GM21723 (cell line): ENCODE data around the gene ASTN1.

ENCODE experiments used
- ATAC-seq: cut with Tn5 transposase; IDR thresholded peaks from one replicate; pipeline ENCODE4 v1.9.1; 2021; ENCODE audit warnings: mild to moderate bottlenecking, moderate library complexity; ENCODE audit not compliant: unreplicated experiment

ASTN1 gene

DNA sequence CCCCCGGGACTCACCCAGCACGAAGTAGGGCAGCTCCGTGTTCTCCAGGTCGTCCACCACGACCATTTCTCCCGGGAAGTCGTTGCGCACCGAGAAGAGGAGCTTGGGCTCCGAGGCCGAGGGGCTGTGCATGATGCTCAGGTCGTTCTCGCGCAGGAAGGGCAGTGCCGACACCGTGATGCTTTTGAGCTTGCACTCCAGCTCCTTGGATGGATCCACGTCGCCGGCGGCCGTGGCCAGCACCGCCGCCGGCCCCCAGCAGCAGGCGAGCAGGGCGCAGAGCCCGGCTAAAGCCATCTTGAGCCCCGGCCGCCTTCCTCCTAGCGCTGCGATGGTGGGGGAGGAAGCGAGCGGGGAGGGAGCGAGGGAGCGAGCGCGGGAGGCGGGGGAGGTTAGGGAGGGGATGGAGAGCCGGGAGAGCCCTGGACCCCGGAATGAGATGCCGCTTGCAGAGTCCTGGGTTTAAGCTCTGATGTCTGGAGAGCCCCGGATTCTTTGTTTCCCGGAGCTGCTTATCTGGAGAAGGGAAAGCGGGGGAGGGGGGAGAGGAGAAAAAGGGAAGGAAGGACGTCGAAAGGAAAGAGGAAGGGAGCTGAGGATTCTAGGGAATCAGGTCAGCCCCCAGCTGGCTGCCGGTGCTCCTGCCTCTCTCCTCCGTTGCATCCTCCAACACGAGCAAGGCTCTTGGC, at the start of gene ASTN1:
Gene ASTN1, minus strand, starts transcription at position 333 of the 689 bp plus-strand sequence. Its CDS starts 36 bp downstream, at position 297.
- no peak for ATAC-seq

DNA sequence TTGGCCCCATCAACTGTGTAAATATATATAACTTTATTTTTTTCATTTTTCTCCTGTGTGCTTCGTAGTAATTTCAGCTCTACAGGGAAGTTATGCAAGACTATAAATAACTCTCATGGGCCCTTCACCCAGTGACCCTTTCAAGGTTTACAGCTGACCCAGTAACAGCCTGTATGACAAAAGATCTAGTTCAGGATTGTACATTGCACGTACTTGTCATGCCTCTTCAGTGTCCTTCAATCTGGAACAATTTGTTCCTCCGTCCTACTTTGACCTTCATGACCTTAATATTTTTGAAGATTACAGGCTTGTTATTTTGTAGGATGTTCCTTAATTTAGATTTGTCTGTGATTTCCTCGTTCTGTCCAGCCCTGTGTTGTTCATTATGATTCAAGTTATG, 46.7 kb upstream of the ASTN1 start:
- ATAC-seq = no peak

DNA sequence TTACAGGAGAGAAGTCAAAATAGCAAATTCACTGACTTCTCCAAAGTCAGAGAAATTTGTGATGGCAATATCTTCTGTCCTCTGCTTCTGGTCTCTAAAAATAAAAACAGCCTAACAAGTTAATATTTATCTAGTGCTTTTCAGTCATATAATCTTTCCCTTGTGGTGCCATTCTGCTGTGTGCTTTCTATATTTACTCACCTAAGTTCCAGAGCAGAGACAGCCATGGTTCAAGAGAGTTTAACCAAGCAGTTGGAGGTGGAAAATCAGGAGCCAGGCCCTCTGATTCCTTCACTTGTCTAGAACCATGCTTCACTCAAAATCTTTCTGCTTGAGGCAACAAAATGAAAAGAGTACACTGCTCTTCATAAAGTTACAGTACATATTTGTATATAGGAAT, 45.6 kb upstream of the ASTN1 start:
- ATAC-seq = no peak

DNA sequence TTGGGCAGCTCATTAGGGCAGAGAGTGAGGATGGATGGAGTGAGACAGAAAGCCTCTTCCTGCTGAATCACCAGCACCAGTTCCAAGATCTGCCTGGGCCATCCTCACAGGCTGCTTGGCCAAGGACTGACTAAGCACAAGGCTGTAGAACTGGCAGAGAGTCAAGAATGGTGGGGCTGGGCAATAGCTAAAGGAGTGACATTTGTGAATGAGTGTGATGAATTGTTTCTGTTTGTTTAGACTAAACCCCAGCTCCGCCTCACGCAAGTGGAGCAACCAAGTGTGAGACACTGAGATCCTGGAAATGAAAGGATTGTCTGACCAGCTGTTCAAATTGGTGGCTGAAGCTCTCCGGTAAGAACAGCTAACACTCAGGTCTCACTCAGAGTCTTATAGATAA, 44.8 kb upstream of the ASTN1 start:
- ATAC-seq = no peak

DNA sequence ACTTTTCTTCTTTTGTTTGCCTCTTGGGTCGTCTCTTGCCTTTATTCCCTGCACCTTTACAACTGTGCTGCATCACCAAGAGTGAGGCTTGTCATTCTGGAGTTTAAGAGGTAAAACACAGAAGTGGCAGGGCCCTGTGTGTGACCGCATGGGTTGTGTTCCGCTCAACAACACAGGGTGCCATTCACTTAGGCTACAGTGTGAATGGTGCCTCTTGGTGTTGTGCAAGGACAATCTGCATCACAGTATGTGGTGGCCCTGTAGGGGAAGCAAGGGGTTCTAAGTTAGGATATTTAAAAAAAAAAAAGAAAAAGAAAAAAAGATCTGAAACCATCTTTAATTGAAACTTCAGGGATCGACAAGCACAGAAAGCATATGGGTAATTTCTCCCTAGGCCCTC, 44.4 kb upstream of the ASTN1 start:
- no peak for ATAC-seq

DNA sequence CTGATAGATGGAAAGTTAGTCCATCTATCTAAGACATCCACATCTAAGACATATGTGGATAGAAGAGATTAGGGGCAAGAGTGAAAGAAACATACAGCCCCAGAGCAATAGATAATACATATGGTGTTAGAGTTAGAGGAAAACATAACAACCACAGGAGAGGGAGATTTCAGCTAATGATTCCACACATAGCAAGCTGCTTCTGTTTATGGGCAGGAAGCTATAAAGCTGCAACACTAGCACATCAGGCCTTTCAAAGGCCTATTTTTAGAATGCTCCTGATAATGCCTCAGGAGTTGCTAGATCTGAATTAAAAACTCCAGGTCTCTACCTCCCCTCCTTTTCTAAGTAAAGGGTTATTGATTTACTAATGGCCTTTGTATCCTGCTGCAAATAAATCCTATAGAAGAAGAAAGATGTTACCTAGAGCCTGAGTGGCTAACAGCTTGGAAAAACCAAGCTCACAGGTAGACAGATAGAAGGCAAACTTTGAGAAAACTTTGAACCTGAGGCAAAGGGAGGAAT, 42.4 kb upstream of the ASTN1 start:
- ATAC-seq = no peak

DNA sequence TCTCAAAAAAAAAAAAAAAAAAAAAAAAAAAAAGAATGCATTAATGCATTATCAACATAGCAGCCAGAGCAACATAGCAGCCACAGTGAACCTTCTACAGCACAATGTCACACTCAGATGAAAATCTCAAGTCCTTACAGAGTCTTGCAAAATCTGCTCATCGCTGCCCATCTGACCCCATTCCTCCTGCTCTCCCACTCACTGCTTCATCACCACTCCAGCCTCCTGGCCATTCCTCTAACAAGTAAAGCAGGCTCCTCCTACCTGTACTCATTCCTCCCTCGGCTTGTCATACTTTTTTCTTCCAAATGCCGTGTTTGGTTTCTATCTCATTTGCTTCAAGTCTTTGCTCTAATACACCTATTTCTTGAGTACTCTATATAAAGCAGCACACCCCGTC, 35.8 kb upstream of the ASTN1 start:
- no peak for ATAC-seq

DNA sequence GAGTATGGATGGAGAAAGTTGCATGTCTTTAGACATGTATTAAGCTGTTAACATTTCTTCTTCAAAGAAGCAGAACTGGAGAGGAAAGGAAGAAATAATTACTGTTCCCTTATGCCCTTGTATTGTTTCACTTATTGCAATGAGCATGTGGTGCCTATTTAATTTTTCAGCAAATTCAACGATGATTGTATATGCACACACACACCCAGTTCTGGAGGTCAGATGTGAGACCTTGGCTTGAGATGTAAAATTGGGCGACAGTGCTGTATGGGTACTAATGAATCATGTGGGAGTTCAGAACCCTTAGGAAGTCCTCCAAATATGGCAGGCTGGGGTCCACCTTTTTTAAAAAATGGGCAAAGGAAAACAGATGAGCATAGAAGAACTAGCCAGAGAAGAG, 33.7 kb upstream of the ASTN1 start:
- ATAC-seq = no peak

DNA sequence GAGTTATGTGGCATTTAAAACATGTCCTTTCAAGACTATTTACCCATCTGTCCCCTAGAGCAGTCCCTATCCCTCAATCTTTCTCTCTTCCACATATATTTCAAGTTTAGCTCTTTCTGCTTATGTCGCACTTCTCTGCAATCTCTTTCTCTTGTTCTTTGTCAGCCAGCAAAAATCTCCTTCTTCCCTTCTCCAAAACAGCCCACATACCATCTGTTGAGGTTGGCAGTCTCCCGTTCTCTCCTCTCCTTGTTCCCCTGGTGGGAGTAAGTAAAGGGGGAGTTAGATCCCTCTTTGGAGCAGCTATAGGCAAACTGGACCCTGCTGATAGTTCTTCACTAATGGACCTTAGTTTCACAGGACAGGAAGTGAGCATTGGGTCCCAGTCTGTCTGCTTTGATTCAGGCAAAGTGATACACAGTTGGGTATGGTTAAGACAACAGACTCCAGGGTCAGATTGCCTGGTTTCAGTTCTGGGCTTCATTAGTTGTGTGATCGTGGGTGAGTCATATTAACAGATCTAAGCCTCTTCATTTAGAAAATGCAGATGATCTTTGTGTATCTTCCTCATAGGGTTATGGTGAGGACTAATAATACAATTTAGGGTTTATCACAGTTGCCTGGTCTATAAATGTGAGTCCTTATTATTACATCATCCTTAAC, 25.9 kb upstream of the ASTN1 start:
- no peak for ATAC-seq

DNA sequence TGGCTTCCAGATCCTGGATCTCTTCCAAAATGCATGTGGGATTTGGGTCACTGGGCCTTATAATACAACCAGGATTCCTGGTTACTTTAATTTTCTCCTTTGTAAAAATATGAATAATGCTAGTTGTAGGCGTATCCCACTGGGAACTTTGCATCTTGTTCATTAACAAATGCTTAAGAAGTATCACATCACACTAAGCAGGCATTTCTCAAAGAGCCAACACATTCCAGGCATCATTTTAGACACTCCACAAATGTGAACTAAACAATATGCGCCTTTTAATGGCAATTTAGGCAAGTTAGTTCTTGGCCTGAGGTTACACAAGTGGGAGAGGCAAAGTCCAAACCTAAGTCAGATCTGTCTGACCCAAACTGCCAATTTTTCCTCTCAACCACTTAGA, 22.1 kb upstream of the ASTN1 start:
- ATAC-seq = no peak

DNA sequence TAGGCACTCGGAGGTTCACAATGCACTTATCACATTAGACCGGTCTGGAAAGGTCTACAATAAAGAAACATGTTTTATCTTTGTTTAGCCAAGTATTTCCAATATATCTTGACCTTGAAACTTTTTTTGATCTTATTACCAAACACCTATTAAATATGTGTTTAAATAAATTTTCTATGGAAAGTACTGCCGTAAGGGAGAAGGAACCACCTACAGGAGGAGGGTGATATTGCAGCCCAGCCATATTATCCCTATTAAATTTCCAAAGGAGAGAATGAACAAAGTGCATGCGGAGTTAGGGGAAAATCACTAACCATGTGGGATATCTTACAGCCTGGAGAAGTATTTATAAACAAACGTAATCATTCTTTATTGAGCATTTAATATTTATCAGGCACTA, 20.7 kb upstream of the ASTN1 start:
- ATAC-seq = no peak

DNA sequence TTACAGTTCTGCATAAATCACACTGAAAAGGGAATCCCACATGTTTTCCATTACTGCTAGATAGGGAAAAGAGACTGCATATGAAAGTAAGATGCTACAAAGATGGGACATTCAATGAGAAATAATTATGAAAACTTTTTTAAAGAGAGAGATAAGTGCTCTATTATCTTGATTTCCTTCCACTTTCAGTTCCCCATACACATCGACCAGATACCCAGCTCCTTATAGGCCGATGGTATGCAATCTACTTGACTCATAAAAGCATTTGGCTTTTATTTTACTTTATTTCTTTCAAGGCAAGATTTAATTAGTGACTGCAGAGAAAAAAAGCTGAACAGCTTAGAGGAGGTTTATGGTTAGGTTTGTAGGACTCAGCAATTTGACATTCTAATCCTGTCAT, 19.3 kb upstream of the ASTN1 start:
- no peak for ATAC-seq

DNA sequence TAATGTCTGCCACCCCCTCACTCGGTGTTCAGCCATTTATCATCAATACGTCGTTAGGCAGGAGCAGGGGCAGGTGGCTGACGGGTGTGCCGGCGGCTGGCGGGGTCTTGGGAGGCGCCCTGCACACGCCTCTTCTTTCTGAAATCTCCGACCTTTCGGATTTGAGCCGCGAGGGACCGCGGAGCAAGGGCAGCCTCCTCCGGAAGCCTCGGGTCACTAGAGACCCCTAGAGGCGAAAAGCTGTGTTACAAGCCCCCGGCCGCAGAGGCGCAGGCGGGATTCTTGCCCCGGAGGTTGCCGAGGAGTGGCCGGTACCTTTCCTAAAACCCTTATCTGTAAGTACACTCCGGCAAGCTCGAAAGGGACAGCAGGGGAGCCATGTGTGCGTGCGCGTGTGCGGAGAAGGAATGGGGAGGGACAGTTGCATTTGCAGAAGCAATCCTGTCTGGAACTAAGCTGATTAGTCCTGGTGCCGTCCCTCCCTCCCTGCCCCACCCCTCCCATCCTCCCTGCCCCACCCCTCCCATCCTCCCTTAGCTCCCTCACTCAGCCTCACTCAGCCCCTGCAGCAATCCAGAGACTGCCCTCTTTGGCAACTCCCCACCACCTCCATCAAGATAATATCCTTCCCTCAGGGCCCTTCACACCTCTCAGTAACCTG, 17.2 kb upstream of the ASTN1 start:
- ATAC-seq = peak; percentile 96

DNA sequence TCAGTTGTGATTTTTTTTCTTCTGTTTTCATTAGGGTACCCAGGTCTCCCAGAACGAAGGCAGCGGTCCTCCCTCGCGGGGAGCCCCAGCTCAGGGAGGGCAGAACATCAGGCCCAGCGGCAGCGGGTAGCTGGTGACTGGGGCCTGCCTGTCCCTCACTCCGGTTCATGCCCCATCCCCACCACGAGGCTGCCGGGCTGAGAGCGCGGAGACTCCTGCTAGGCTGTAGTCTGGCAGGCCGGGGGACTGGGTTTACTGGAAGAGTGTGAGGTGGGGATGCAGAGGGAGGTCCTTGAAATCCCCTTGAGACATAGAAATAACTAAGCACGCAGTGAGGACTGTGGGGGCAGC, 16.7 kb upstream of the ASTN1 start:
- ATAC-seq = peak; percentile 41

DNA sequence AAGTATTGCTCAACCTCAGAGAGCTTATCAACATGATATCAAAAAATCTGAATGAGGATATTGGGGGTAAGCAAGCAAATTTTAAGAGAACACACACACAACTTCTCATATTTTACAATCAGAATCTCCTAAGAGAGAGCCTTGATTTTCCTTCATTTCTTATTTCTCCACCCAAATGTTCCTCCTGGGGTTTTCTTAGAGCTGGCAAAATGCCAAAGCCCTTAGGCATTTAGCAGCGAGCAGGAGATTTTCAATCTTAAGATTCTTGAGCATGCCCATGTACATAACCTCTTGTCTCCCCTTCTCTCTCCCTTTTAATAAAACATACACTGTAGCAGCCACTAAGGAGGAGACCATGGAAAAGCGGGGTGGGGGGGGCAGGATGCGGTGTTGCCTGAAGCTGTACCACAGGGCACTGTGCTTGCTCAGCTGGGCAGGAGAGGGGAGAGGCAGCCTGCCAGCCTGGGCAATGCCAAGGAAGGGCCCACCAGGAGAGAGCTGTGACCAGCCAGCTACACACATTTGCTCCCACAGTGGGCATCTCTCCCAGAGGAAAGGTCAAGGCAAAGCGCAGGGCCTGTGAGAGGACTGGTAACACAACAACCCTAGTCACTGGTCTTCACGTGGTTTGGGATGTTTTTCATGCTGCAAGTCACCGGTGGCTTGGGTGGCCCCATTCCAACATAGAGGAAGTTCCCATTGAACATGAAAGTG, 10.6 kb upstream of the ASTN1 start:
- ATAC-seq = no peak

DNA sequence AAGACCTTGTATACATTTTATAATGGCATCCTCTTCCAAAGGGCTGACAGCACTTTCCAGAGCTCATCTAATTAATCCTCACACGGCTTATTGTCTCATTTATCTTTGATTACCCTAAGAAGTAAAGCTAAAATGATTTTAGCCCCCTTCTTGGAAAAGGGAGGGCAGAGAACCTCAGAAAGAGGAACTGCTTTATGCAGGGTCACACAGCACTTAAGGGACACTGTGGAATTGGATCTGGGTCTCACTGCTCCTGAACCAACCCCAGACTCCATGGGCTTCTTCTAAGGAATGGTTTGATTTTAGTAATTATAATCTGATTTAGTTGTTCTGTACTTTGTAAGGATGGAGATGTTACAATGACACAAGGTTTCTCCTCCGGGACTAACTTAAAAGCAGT, 9.5 kb upstream of the ASTN1 start:
- ATAC-seq = no peak

DNA sequence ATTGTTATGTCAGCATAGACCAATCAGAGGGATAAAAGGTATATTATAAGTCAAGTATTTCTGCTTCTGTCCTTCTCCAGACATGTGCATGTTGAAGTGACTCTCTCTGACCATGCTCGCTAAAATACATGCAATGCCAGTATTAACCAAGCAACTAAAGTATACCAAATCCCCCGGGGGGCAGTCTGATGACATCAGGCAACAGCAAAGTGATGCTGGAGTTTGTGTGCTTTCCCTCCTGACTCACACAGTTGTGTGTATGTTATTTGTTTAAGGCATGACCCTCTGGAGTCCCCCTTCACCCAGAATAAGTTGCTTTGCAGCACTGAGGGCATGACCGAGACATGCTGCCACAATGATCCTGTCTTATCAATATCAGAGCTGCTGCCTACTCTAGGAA, 8.4 kb upstream of the ASTN1 start:
- no peak for ATAC-seq

DNA sequence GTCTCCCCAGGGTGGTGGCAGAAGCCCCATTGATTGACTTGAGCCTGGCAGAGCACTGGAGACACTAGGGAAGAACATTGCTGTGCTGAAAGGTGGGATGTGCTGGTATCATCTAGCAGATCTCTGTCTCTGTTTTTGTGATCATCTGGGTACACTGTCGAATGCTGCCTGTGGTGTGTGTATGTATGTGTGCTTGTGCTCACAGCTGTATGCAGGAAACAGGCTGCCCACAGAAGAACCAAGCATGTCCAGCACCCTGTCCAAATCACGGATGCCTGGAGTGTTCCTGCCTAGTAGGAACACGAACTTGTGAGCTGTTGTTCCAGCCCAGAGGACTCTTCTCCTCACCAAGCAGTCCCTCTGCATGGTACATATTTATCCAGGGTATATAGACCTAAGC, 7.8 kb upstream of the ASTN1 start:
- no peak for ATAC-seq

DNA sequence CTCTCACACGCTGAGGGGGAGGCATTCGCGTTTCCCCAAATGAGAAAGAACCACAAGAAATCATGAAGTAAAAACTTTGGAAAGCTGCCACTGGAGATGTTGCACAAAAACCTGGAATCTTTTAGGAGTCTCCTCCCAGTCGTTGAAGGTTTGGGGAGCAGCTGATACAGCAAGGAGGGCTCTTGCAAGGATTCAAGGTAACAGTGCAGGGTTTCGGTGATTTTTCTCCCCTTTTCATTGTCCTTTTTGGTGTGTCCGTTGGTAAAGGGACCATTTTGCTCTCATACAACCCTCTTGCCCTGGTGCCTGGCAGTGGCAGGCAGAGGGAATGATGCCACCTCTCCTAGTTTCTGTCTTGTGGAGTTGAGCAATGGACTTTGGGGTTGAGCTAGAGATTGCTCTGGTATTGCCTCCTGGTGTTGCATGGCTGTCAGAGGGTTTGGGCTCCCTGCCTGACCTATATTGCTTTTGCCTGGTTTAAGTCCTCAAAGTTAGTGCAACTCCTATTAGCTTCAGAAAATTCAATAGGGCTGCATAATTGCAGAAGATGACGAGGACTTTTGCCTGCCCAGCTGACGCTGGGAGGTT, 7.1 kb upstream of the ASTN1 start:
- ATAC-seq = no peak

DNA sequence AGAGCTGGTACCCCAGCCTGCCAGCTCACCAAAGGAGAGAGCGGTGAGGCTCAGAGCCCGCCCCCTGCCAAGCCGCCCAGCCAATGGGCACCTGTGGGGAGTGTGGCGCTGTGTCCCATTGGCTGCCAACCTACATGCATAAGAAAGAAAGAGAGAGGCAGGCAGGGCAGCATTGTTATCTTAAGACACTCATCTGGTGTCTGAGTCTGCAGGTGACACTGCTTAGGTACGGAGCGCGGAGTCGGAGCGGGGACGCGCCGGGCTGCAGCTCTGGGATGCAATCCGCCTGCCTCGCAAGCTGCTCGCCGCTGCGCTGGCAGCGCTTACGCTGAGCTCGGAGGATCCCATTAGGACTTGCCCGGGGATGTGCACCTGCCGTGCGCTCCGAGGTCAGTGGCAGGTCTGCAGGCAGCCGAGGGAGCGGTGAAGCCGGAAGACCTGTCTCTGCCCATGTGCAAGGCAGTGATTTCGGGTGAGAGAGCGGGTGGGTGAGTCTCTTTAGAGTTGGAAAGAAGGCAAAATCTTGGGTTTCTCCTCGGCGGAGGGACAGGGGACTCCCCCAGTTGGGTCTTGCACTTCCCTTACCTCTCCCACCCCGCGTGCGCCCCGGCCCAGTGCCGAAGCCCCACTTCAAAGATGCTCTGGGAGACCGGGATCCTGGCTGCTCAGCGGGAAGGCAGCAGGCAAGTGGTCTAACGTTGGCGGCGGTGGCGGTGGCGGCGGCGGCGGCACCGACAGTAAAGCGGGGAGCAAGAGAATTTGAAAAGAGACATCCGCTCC, 6.4 kb upstream of the ASTN1 start, which contains the start of gene BRINP2:
Gene BRINP2, plus strand, starts transcription at position 203 of the 780 bp plus-strand sequence. CDS start 58,919 bp downstream, outside the sequence.
- ATAC-seq = no peak
